Hematopoietic multipotent progenitor cell treated with erythropoietin and hydrocortisone succinate and interleukin-3 and kit ligand, for 15 days (in vitro differentiated cells): ENCODE results near the gene SRC.

Experiments used
- DNase-seq: peaks from one replicate; pipeline ENCODE4 v3.0.0-alpha.2; 2015; ENCODE audit warnings: low spot score

The SRC gene

DNA sequence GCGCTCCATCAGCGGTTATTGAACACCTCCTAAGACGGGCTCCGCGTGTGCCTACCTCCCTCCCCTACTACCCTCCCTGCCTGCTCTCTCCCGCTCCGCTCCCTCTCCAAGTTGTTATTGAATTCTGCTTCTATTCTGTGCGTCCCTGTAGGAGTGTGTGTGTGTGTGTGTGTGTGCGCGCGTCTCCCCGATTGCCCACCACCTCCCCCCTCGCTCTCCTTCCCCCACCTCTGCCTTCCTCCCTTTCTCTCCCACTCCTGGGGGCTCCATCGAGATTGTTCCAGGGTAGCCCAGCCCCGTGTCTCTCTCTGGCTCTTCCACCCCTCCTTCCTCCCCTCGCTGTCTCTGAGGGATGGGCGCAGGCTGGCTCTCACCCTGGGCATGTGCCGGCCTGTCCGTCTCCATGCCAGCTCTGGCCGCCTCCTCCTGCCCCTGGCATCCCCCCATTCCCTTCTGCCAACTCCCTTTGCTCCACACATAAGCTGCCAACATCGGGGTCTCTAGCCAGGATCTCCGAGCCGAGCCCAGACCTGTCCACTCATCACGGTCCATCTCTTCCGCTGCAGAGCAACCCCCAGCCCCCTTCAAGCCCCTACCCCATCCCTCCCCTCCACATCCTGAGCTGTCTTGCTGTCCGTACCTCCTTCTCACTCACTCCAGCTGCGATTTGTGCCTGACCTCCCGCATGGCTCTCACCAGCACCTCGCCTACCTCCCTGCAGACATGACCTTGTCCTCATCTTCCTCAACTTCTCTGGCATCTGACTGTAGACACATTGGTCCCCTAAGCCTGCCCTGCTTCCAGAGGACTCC, 68.5 kb downstream of the SRC start:
- DNase-seq = no peak

DNA sequence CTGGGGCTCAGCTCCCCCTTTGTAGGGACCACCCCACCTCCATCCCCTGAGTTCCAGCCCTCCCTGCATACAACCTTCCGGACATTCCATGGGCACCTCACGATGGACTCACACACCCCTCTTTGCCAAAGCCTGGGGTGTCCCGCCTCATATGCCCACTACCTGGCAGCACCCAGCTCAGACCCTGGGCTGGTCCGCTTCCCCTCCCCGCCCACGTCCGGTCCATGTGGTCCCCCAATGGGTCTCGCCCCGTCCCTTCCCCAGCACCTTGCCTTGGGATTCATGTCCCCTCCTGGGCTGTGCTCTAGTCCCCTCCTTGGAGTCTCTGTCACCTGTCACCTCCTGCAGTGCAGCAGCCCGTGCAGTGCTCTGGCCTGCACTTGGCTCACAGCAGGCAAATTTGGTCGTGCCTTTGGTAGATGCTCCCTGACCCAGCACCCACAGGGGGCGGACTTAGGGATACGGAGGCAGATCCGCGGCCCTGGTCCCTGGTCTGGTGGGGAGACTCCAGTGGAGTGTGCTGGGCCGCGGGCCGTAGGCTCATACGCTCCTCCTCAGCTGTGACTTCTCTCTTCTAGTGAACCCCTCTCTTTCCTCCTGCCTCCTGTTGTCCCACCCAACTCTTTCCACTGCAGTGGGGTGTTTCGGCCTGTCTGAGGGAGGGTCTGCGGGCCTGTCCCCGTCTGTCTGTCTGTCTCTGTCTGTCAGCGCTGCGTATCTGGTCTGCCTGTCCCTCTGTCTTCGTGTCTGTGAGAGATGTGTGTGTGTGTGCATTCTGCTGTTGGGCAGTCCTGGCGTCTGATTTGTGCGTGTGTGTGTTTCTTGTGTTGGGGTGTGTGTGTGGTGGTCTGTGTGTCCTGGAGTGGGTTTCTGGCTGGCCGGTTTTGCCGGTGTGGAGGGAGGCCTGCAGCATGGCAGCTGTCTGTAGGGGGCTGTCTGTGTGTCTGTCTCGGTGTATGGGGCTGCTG, 69.5 kb downstream of the SRC start:
- no peak for DNase-seq

DNA sequence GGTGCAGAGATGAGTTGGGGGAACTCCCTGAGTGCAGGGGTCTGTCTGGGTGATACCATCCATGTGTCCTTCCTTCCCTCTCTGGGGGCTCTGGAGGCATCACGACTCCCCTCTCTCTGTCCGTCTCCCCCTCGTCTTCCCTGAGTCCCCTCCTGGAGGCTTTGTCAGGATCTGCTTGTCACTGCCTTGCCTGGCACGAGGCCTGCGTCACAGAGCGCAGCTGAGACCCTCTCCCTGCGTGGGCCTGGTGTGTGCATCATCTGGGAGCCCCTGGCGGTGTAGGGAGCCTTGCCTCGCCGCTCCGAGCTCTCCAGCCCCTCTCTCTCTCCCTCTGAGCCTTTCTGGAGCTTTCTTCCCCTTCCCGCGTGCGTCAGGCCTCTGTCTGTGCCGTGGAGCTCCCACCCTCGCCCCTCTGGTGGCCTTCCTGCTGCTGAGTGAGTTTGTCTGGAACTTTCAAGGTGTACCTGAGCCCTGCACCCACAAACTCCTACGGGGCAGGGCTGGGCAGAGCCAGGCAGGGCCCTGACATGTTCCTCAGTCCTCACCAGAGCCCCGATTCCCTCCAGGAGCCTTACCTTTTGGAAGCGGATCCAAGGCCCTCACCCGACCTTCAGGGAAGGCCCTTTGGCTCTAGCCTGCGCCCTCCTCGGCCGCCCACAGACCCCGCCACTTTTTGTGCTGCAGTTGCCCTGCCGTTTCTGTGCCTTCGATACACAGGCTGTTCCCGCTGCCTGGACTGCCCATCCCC, 70.3 kb downstream of the SRC start:
- no peak for DNase-seq

DNA sequence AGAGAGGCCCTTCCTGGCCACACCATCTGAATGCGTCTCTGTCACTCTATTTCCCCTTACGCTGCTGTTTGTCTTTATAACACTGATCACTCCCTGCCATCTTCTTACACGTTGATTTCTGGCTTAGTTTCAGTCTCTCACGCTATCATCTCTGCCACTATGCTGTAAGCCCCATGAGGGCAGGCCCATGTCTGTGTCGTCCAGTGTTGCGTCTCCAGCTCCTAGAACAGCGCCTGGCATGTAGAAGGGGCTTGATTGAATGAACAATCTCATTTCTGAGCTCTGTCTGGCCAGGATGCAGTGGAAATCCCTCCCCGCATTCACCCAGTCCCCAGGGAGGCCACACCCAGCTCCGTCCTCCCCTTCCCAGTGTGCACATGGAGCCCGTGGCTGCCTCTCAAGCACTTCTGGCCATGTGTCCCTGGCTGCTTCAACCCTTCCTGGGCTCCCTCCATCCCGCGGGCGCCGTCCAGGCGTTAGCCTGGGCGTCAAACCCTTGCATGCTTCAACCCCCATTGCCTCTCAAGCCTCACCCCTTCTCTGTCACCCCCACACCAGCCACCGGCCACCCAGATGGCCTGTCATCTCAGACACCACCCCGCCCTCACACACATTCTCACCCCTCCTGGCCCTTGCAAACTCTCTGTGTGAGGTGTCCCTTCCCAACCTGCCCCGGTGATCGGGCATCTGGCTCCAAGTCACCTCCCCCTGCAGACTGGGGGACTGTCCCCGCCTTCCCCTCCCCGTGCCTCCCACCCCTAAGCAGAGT, 71.1 kb downstream of the SRC start:
- no peak for DNase-seq

DNA sequence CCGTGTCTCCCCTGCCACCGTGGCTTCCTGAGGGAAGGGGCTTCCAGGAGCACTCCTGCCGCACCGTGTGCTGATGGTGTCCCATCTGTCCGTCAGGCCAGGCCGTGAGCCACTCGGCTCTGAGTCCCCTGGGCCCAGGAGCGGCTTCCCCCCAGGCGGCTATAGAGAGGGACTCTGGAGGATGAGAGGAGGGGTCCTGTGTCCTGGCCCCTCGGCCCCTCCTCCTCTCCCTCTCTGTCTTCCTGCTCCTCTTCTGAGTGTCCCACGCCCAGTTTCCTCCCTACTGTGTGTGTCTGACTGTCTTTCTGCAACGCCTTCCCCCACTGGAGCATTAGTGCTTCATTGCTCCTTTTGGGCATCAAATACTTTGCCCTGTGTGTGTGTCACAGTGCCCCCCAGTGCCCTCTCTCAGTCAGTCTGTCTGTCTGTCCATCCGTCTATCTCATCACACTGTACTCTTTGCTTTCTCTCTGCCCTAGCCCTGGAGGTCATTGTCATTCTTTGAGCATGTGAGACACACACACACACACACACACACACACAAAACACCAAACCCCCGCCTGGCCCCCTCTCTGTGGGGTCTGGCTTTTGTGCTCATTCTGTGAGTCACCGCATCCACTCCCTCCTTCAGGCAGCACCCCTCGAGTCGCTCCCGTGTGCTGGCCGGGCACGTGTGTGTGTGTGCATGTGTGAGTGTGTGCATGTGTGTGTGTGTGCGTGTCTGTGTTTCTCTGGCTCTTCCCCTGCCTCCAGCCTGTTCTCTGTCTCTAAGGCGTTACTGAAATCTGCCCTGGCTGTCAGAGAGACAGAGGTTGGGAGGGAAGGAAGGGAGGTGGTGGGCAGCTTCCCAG, 71.9 kb downstream of the SRC start:
- no peak for DNase-seq

DNA sequence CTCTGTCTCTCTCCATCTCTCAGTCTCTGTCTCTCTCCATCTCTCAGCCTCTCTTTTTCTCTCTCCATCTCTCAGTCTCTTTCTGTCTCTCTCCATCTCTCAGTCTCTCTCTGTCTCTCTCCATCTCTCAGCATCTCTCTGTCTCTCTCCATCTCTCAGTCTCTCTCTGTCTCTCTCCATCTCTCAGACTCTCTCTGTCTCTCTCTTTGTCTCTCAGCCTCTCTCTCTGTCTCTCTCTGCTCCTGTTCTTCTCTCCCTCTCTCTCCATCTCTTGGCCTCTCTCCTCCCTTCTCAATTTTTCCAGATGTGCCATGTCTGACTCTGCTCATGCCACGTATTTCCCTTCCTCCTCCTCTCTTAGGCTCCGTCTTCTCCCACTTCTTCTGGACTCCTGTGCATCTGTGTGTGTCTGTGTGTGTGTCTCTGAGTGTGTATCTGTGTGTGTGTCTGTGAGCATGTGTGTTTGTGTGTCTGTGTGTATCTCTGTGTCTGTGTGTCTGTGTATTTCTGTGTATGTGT, 72.7 kb downstream of the SRC start:
- no peak for DNase-seq

DNA sequence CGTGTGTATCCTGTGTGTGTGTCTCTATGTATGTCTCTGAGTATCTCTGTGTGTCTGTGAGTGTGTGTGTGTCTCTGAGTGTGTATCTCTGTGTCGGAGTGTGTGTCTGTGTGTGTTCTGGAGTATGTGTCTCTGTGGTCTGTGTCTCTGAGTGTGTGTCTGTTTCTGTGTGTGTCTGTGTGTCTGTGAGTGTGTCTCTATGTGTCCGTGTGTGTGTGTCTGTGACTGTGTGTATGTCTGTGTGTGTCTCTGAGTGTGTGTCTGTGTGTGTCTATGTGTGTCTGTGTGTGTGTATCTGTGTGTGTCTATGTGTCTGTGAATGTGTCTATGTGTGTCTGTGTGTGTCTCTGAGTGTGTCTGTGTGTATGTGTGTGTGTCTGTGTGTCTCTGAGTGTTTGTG, 73.4 kb downstream of the SRC start:
- no peak for DNase-seq

DNA sequence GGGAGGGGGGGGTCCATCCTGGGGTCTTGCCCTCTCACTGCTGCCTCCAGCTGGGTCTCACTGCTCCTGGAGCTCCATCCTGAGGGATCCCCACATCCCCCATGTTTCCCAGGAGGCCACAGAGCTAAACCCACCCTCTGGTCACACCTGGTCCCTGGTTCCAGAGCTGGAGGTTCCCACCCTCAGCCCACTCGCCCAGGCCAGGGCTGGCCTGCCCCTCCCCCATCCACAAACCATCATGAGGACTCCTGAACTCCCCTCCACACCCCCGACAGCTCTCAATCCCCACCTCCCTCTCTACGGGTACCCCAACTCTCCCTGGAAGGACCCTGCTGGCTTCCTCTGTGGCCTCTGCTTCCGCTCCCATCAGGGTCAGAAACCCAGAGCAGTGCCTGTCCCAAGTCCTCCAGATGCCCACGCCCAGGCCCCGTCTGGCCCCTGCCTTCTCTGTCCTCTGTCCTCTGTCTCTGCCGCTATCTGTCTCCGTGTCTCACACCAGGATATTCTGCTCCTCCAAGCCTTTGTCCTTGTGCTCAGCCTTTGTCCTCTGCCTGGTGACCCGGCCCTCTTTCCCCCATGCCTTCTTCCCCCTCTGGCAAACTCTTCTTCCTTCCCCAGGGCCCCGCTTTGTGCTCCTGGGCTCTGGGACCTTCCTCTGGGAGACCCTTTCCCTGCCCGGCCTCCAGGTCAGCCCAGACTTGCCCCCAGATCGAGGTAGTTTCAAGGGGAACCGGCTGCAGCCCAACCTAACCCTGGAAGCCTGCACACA, 74.0 kb downstream of the SRC start:
- no peak for DNase-seq

DNA sequence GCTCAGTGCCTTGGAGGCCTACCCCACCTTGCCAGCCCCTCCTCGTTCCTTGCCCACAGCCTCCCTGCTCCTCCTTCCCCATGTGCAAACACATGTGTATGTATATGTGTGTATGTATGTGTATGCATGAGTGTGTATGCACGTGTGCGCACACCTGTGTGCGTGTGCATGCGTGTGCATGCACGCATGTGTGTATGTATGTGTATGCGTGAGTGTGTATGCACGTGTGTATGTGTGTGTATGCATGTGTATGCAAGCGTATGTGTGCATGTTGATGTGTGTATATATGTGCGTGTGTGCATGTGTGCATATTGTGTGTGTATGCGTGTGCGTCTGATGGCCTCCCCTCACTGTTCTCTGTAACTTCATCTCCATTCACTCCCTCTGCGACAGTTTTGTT, 74.7 kb downstream of the SRC start:
- DNase-seq = no peak

DNA sequence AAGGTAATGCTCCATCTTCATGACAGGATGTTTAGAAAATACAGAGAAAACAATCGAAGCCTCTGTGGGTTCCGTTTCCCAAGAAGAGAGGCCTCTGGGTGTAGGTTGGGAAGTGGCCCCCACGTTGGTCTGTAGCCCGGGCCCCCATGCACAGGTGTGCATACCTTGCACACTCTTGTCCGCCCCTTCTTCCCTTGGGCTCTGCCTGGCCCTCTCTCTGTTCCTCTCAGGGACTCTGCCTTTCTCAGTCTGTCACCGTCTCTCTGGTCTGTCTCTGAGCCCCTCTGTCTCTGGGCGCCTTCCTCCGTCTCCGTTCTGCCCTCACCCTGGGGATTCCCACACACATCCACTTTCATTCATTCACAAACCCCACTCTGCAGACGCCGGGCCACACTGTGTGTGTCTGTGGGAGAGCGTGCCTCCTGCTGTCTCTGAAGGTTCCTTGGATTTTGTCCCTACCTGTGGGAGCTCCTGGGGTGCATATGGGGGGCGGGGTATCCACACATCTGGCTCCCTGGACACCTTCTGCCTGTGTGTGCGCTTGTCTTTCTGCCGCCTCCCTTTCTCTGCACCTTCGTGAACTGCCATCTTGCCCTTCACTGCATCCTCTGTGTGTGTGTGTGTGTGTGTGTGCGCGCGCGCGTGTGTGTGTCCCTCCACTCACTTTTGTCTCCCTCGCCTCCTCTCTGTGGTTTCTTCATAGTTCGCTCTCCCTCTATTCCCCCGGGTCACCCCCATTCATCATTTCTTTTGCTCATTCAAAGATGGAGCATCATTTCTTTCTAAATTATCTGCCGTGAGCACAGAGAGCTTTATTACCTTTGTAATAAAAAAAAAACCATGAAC, 75.3 kb downstream of the SRC start:
- DNase-seq = no peak

DNA sequence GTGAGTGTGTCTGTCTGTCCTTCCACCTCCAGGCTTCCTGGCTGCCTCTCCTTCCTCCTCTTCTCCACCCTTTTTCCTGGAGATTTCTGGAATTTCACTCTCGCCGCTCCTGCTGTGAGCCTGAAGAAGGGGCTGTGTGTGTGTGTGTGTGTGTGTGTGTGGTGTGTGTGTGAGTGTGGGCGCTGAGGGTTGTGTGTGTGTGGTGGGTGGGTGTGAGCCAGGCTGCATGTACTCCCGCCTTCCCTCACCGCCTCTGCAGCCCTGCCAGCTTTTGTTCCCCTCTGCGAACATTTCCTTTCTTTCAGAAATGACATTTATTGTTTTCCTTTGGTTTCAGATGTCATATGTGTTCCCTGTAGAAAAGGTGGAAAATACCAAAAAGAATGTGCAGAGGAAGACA, 76.0 kb downstream of the SRC start:
- DNase-seq = no peak

DNA sequence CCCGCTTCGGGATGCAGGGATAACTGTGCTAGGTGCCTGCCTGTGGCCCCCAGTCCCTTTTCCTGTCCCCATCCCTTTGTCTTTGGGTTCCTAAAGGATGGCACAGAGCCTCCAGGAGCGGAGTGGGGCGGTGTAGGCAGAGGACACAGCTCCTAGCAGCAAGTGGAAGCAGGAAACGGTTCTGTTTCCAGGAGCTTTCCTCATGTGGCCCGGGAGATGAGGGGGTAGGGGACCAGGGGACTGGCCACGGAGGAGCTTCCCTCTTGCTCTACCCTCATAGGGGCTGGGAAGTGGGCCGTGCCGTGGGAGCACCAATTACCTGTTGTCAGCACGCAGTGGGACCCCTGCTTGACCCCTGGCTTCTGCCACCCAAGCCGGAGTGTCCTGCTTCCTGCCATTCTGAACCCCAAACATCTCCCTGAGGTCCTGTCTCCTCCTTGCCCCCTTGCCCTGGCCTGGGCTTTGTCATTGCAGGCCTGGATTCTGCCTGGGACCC, 76.9 kb downstream of the SRC start:
- DNase-seq = no peak

DNA sequence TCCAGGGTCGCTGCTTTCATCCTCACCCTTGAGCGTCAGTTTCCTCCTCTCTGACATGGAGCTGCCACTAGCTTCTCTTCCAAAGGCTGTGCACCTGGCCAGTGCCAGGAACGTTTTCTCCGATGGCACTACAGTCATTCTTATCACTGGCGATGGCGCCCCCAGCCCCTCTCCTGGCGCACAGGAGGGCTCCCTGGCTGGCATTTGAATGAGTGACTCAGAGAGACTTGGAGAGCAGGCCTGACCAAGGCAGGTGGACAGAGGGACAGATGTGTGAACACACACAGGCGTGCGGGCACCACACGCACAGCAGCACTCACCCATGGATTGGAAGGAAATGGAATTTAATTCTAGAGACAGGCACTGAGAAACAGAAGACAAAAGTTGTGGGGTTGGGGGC, 77.6 kb downstream of the SRC start:
- DNase-seq = no peak

DNA sequence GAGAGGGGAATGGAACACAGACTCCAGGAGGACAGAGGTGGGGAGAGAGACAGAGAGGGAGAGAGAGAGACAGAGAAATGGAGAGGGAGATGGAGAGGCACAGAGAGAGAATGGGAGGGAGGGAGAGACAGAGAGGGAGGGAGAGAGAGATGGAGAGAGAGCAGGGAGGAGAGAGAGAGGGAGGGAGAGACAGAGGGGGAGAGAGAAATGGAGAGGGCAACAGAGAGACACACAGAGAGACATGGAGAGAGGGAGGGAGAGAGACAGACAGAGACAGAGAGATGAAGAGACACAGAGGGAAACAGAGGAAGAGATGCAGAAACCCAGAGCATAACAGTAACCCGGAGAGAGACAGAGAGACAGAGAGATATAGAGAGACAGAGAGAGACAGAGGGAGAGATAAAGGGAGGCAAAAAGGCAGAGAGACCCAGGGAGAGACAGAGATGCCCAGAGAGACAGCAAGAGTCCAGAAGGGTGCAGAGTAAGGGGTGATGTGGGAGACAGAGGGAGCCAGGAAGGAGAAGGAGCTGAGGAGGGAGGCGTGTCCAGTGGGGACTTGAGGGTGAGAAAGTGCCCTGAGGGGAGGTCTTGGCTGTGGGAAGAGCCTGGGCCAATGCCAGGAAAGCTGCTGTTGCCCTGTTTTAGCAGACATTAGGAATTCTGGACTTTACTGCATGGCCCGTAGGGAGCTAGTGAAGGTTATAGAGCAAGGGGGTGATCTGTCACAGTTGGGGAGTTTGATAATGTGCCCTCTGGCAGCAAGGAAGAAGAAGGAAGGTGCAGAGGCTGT, 78.3 kb downstream of the SRC start:
- DNase-seq = no peak

DNA sequence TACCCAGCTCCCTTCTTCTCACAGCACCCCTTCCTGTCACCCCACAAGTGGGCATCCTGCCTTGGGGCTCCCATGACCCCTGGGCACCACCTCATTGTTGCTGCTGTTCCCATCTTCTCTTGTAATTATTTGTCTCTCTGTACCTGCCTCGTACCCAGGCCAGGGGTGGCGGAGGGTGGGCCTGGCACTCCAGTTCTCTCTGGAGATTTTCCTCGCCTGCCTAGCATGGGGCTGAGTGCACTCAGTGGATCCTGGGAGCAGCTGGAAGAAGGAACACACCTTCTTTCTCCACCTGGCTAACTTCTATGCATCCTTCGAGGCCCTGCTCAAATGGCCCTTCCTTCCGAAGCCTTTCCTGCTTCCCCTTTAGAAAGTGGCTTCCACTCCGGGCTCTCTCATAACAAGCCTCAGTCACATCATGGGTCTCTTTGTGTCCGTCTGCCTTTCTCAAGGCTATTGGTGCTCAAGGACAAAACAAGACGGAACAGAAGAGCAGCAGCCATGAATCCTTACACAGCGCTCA, 79.2 kb downstream of the SRC start:
- no peak for DNase-seq

DNA sequence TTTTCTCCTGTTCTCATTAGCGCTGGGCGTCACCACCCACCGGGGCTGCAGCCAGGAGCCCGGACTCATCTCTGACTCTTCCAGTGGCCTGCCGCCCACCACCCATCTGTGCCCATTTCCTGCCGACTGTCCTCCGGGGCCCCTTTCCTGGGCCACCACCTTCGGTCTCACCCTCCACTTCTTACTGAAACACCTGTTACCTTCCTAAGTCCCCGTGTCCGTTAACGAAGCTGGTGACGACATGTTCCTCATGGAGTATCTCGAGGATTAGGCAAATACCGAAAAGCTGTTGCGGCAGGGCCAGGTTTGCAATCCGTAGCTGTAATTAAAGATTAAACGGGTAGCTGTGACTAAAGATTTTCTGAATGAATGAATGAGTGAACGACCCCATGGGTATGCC, 80.2 kb downstream of the SRC start:
- no peak for DNase-seq

DNA sequence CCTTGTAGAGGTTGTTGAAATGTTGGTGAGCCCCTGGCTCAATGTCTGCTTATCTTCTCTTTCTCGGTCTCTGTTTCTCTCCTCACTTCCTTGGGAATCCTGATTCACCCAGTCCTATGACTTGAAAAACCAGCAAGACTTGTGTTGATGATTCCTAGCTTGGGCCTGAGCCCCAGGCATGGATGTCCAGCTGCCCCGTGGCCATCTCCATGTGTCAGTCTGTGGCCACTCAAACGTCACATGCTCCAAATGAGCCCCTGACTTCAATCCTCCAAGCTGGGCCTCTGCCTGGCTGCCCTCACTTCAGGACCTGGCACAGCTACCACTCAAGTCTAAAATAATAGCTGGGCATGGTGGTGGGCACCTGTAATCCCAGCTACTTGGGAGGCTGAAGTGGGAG, 81.0 kb downstream of the SRC start:
- DNase-seq = no peak

DNA sequence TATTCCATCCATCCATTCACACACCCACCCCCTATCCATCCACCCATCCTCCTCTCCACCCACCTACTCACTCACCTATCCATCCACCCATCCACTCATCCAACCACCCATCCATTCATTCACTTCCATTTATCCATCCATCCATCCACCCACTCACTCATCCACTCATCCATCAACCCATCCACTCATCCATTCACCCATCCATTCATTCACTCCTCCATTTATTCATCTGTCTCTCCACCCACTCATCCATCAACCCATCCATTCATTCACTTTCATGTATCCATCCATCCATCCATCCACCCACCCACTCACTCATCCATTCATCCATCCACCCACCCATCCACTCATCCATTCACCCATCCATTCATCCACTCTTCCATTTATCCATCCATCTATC, 84.1 kb downstream of the SRC start:
- DNase-seq = no peak
